Mesenteric fat pad (tissue), 1 donor: Measurements from ENCODE around the gene TEC. TPM values are rescaled to one million over a fixed set of nuclear protein-coding genes. Genes with fewer than 3 reads are reported as not detected.
A peak's percentile ranks its signal among the peaks of the same experiment; 100 is the strongest.
"Not testable (repeated sequence)": the region's sequence is repeated elsewhere in the genome, so short reads cannot be mapped to it uniquely, and the experiment has no call there.

Source experiments
- DNase-seq: peaks from one replicate; pipeline ENCODE4 v3.0.0-alpha.2; 2020; ENCODE audit warnings: low spot score
- long read RNA-seq: library from polyadenylated mRNA; unstranded; transcript quantifications from one replicate; pipeline ENCODE4 v2.0.0, GENCODE V29; 2020
- total RNA-seq: library from RNA; stranded (reverse); fragmentation: NEBNext Ultra II Directional; extraction: Animal tissue kit (Norgen Biotek cat#: 25700); gene quantifications from one replicate; pipeline ENCODE4 v1.2.1, GENCODE V29; 2021
- donor health status: DM: yes; HTN: yes; CAD: no.

TEC gene
- total RNA-seq, result 5.4 TPM
- long read RNA-seq, partial matches to known transcripts, result 0 of 1 reads
- long read RNA-seq, other reads (novel, unspliced or antisense), result 0 of 1 reads

GRCh38 chr4:48268956-48269860, at the start of gene TEC:
TEC (minus strand) TSS chr4:48269838; CDS start chr4:48228614, 41,224 bp downstream.
- peak; percentile 91 for DNase-seq

- DNase-seq, result no peak
Observed at GRCh38 chr4:48315728-48316630, 46.3 kb upstream of the TEC start.

- not testable (repeated sequence) for DNase-seq
Observed at GRCh38 chr4:48314746-48315145, 45.1 kb upstream of the TEC start.

- DNase-seq, result no peak
Observed at GRCh38 chr4:48311896-48312295, 42.3 kb upstream of the TEC start.

- no peak for DNase-seq
Observed at GRCh38 chr4:48308901-48309300, 39.3 kb upstream of the TEC start.

- no peak for DNase-seq
Observed at GRCh38 chr4:48307528-48307927, 37.9 kb upstream of the TEC start.

GRCh38 chr4:48305508-48305907, 35.9 kb upstream of the TEC start:
- no peak for DNase-seq

- DNase-seq, result no peak
Observed at GRCh38 chr4:48300004-48300403, 30.4 kb upstream of the TEC start.

GRCh38 chr4:48299560-48299959, 29.9 kb upstream of the TEC start:
- no peak for DNase-seq

- DNase-seq, result no peak
Observed at GRCh38 chr4:48297256-48297846, 27.7 kb upstream of the TEC start.

- no peak for DNase-seq
Observed at GRCh38 chr4:48296365-48296764, 26.7 kb upstream of the TEC start.

GRCh38 chr4:48295116-48295515, 25.5 kb upstream of the TEC start:
- DNase-seq, result no peak

GRCh38 chr4:48292218-48292790, 22.7 kb upstream of the TEC start:
- not testable (repeated sequence) for DNase-seq

GRCh38 chr4:48290146-48290772, 20.6 kb upstream of the TEC start:
- no peak for DNase-seq

GRCh38 chr4:48286060-48286459, 16.4 kb upstream of the TEC start:
- DNase-seq, result not testable (repeated sequence)

- DNase-seq, result not testable (repeated sequence)
Observed at GRCh38 chr4:48285640-48286039, 16.0 kb upstream of the TEC start.

- no peak for DNase-seq
Observed at GRCh38 chr4:48275686-48276085, 6.0 kb upstream of the TEC start.

- no peak for DNase-seq
Observed at GRCh38 chr4:48275247-48275646, 5.6 kb upstream of the TEC start.

- no peak for DNase-seq
Observed at GRCh38 chr4:48271626-48272025, 2.0 kb upstream of the TEC start.

- DNase-seq, result no peak
Observed at GRCh38 chr4:48270951-48271473, 1.4 kb upstream of the TEC start.
